SH-SY5Y (cell line): ENCODE measurements around the gene MYPN.

Source experiments
- GATA2 ChIP-seq: IDR thresholded peaks from 2 replicates; pipeline ENCODE4 v1.6.1; 2011; ENCODE audit warnings: mild to moderate bottlenecking, low read depth, low read length
- GATA3 ChIP-seq: IDR thresholded peaks from 2 replicates; pipeline ENCODE4 v1.6.1; 2011; ENCODE audit warnings: low read depth, mild to moderate bottlenecking, low read length, moderate library complexity

MYPN gene

GRCh38 chr10:68239596-68240150 lies 130.4 kb downstream of the MYPN start:
- TF ChIP-seq GATA3, result no peak

- TF ChIP-seq GATA3 (no peak), GATA2 (no peak)
Measured at GRCh38 chr10:68242051-68242450, 132.8 kb downstream of the MYPN start.

GRCh38 chr10:68247931-68248330 lies 138.6 kb downstream of the MYPN start:
- no peak for TF ChIP-seq GATA3
- TF ChIP-seq GATA2, result no peak

- TF ChIP-seq GATA3 (no peak), GATA2 (no peak)
Measured at GRCh38 chr10:68249297-68249696, 140.0 kb downstream of the MYPN start.

- TF ChIP-seq GATA2 (no peak), GATA3 (no peak)
Measured at GRCh38 chr10:68251151-68251550, 141.9 kb downstream of the MYPN start.

- TF ChIP-seq GATA3, result no peak
- no peak for TF ChIP-seq GATA2
Measured at GRCh38 chr10:68251625-68252495, 142.6 kb downstream of the MYPN start.

GRCh38 chr10:68253346-68253745 lies 144.1 kb downstream of the MYPN start:
- no peak for TF ChIP-seq GATA2
- TF ChIP-seq GATA3, result no peak

- TF ChIP-seq GATA3 (no peak), GATA2 (no peak)
Measured at GRCh38 chr10:68261132-68261856, 152.0 kb downstream of the MYPN start.
